ENCODE data around the gene PLCB3.

DNA sequence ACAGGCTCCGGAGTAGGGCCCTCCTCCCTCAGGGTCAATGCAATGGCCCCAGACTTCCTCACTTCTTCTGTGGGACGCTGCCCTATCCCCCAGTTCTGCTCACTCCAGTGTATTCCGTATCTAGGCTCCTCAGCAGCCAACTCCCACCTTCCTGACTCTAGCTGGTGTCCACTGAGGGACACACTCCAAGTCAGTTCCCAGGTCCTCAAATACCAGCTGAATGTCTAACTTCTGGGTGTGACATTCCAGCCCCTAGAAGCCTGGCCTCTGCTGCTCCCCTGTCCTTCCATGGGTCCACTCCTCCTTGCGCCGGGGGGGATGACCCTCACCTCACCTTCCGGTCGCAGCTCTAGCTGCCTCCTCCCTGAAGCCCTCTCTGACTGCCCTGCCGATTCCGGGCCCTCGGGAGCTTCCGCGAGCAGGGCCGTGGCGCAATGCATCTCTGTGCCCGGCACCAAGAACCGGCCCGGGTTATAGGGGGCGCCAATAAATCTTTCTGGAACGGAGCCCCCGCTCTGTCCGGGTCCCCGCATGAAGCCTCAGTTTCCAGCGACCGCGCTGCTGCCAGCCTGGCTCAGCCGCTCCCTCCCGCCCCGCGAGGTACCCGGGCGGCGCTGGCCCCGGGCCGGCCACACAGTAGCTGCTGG lies 17.7 kb downstream of the PLCB3 start:
- TF ChIP-seq CTCF (IDR thresholded peaks at IDR 0.05; ENCODE audit: poor library complexity) (no peak), EZH2phosphoT487 (IDR thresholded peaks at IDR 0.05; ENCODE audit: low read depth, severe bottlenecking, unreplicated experiment) (no peak)

All from hepatocyte (in vitro differentiated cells).